Stimulated activated CD4-positive, alpha-beta T cell treated with anti-CD3 and anti-CD28 coated beads, Interleukin-2, amount 100 ng/mL, for 4 hours (primary cell): ENCODE results near the gene SMPD4.
"Not testable (repeated sequence)": the region's sequence is repeated elsewhere in the genome, so short reads cannot be mapped to it uniquely, and the experiment has no call there.

Source experiments
- DNase-seq: peaks from one replicate; pipeline ENCODE4 v3.0.0-alpha.2; 2020; ENCODE audit warnings: low read depth

The SMPD4 gene

DNA sequence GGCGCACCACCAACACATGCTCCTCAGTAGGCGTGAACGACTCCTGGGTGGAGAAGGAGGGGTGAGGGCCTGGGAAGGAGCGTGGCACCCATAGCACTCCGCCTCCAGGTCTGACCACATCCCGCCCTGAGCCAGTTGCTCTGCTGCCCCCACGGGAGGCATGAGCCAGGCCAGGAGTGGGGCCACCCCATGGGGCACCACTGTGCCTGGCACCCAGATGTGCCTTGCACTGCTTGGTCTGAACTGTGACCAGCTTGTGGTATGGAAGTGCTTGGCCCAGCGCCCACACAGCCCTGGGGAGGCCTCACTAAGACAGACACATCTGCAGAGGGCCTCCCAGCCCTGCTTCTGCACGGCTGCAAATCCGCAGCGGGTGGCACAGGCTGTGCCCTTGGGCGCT is 24.0 kb downstream of the SMPD4 start:
- not testable (repeated sequence) for DNase-seq

DNA sequence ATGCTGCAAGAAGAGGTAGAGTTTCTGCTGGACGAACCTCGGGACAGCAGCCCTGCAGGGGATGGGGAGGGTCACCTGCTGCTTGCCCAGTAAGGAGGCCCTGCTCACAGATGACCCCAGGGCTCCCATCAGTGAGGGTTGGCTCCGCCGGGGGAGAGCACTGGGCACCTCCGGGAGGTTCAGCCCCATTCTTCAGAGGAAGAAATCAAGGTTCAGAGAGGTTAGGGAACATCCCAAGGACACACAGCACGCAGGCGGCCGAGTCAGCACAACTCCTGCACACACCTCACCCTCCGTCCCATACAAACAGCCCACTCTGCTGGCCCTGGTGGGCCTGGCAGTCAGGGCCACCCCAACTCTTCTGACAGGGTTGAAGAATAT is 24.8 kb downstream of the SMPD4 start:
- DNase-seq = no peak

DNA sequence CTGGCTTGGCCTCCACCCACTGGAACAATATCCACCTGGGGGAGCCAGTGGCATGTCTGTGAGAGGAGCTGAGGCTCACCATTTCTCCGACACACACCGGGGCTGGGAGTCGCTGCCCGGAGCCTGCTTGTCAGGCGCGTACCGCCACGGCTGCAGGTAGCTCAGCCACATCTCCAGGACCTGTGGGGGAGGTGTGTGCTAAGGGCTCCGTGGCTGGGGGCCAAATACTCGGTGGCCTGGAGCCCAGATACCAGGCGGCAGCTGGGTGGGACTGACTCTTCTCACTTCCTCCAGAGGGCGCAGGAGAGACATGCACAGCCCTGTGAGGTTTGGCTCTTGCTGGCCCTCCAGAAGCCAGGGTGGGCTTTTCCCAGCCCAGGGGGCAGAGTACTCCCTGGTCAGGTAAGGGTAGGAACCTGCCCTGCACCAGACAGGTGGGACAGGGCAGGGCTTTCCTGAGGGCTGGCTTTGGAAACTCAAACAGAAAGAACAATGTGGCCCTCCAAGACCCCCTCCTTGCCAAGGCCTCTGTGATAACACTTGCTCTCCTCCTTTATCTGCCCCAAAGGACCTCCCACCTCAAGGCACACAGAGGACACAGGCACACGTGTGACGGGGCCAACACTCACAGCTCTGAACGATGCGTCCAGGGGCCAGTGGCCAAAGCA is 25.3 kb downstream of the SMPD4 start:
- DNase-seq = not testable (repeated sequence)

DNA sequence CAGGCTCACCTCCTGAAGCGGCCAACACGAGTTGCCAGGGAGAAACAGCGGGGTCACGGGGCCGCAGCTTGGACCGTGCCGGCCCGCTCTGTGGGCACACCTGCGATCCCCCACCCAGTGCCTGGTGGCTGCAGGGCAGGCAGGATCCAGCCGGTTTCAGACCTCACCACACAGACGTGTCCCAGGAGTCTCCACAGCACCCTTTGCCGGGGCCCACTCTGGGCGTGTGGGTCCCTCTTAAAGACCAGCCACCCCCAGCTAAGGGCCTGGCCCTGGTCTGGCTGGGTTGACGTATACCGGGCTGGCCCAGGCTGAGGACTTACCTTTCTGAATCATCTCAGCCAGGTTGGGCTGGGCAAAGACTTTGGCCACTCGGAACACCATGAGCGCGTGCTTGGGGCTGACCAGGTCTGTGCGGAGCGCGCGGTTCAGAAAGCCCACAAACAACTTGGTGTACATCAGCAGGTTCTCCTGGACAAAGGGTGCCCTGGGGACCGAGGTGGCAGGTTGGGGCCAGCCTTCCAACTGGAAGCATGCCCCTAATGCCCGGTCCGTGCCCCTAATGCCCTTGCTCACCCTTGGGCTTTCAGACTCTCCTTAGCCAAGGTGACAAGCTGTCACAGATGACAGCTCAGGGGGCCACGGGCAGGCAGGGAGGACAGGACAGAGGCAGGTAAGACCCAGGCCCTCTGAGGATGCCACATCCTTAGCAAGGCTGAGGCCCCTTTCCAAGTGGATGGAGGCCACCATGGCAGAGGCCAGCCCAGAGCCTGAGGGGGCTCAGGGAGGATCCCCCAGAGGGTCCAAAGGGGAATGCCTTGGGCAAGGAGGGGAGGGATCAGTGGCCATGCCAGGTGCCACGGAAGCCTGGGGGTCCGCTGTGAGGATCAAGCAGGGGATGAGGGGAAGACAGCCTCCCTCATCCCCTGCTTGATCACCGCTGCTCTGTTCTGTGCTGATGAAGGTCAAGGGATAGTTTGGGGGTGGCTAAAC is 26.3 kb downstream of the SMPD4 start:
- no peak for DNase-seq

DNA sequence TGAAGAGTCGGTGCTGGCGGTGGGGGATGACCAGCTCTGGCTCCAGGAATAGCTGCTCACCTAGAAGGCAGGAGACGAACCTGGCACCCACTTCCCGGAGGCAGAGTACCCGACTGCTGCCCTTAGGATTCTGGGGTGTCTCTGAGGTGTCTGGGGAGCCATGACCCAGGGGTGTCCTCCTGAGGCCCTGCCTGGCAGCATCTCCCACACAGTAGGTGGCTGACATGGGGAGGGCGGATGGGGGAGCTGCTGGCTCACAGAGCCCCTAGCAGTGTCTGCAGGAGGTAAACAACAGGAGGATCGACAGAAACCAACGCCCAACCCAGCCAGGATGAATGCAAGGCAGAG is 27.0 kb downstream of the SMPD4 start:
- not testable (repeated sequence) for DNase-seq

DNA sequence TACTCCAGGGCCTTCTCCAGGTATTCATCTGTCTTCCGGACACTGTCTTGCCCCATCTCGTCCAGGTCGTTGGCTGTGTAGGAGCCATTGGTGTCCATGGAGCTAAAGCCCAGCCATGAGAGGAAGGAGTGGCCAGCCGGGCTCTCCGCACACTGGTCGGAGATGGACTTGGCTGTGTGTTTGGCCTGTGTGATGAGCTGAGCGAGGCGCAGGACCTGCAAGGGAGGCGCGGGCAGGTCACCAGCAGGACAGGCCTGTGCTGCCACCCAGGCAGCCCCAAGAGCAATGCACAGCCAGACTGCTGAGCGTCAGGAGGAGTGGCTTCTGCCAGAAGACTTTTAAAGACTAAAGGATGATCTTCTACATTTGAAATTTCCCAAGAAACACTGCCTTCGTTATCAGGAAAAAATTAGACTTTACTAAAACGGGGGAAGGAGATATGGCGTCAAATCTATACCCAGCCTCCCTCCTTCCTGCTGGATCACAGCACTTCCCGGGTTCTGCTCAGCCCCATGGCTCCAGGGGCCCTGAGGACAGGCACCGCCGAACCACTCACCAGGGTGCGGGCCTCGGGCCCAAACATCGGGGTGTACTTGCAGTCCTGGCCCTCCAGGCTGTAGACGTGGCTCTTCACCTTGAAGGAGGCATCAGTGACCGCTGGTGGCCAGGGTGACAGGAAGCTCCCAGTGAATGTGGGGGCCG is 27.5 kb downstream of the SMPD4 start:
- DNase-seq = not testable (repeated sequence)

DNA sequence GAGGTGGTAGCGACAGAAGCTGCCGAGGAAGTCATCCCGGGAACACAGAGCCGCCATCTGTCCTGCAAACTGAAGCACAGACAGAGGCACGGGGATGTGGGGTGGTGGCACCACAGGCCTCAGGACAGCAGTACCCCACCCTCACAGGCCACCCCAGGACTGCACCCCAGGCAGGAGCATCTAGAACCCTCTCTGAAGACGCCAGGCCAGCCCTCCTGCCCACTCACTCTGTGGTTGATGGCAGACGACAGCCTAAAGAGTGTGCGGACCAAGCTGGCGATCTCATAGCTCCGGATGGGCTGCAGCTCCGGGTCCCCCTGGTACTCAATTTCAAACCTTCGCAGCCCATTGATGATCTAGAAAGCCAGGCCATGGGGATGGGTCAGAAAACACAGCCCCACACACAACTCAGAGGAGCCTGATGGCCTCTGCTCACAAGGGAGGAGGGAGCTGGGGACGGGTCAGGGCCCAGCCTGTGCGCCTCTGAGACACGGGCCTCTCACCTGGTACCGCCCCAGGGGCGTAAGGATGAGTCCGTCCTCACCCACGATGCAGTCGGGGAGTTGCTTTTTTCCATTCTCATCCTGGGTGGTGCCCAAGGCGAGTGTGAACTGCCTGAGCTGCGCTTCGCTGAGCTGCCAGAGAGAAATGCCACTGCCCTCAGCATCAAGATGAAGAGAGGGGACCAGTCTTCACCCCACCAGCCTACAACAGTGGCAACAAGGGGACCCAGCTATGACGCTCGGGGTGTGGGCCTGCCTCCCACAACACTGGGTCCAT is 28.4 kb downstream of the SMPD4 start:
- no peak for DNase-seq

DNA sequence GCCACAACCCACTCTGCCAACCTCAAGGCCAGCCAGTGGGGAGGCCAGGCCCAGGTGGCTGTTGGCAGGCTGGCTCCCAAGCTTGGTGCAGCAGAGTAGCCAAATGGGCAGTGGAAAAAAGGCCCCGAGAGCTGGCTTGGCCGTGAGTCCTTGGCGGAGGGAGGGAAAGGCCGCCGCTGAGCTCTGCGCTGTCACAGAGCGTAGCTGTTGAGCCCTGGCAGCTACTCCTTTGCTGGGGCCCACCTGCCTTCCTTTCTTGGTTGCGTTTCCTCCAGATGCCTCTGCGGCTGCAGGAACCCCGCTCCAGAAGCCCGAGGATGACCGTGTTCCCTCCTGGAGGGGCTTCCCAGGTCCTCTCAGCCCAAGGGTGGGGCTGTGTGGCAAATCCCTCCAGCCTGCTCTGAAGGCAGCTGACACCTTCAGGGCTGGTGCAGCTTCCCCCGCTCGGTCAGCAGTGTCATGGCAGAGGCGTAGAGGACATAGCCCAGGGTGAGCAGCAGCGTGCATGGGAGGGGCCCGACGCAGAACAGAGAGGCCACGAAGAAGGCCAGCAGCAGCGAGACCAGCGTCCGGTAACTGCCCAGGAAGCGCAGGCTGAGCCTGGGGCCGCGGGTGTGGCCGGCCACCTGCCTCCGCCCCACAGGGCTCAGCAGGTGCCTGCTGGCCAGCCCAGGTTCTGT is 29.1 kb downstream of the SMPD4 start:
- DNase-seq = not testable (repeated sequence)

DNA sequence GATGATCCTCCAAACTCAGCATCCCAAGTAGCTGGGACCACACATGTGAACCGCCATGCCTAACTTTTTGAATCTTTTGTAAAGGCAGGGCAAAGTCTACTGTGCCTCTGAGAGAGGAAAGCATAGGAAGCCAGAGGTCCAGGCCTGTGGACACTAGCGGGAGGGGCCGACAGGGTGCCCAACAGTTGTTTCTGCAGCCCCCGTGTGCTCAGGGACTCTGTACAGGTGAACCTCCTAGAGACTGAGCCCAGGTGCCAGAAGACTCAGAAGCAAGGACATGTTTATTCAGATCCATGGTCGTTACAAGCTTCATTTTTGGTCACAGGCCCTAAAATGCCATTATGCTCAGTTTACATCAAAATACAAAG is 30.3 kb downstream of the SMPD4 start:
- not testable (repeated sequence) for DNase-seq

DNA sequence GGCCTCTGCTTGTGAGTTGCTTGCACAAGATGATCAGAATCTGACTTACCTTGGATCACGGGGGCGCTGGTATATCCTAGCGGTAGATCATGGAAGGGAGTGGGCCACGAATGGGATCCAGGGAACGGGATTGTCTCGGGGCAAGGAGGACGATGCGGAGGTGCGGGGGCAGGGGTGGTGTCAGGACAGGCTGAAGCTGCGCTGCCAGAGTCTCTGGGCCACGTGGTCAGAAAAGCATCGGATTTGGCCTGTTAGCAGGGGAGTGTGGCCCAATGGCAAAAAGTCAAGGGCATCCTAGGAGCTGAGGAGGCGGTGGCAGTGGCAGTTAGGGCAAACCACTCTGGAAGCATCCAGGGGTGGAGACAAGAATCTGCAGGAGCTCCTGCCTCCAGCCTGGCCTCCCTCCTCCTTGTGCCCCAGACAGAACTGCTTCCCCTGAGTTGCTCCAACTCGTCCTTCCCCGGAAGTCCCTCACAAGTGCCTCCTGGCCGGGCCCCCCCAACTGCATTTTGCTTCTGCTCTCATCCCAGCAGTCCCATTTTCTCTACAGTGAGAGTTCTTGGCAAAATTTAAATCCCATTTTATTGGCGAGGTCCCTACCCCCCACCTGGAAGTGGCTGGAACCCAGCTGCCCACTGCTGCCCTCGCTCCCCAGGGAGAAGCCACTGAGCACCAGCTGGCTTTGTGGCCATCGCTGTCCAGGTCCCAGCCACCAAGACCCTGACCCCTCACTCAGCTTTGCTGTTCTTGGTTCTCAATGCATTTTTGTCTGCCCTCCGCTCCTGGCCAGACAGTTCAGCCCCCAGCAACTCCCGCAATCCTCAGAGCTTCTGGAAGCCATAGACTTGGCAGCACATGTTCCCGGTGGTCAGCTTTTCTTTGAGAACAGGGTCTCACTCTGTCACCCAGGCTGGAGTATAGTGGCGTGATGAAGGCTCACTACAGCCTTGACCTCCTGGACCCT is 30.9 kb downstream of the SMPD4 start:
- DNase-seq = no peak

DNA sequence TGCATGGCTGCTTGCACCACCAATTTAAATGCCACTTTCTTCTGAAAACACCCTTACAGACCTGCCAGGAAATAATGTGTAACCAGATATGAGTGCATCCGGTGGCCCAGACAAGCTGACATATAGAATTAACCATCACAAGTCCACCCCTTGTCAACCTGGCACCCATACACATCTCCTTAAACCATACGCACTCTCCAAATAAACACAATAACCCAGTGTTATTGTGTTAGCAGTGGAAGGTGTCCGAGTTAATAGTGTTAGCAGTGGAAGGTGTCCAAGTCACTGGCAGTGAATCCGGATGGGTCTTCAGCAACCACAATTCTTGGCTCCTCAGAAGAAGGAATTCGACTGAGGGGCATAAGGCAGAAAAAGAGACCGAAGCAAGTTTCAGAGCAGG is 32.9 kb downstream of the SMPD4 start:
- DNase-seq = not testable (repeated sequence)

DNA sequence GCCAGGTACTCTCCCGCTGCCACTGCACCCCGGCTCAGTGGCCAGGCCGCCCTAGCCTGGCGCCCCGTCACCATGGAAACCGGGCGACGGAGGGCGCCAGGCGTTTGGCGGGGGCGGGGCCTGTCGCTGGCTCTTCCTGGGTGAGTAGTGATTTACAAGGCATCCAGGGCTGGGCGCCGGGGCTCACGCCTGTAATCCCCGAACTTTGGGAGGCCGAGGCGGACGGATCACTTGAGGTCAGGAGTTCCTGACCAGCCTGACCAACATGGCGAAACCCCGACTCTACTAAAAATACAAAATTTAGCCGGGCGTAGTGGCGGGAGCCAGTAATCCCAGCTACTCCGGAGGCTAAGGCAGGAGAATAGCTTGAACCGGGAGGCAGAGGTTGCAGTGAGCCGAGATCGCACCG is 36.4 kb downstream of the SMPD4 start, which contains the start of gene CCDC74B:
TSS of gene CCDC74B (minus strand) at position 107 of the 409 bp plus-strand sequence. CDS start 116 bp downstream, outside the sequence.
- peak; percentile 35 for DNase-seq

DNA sequence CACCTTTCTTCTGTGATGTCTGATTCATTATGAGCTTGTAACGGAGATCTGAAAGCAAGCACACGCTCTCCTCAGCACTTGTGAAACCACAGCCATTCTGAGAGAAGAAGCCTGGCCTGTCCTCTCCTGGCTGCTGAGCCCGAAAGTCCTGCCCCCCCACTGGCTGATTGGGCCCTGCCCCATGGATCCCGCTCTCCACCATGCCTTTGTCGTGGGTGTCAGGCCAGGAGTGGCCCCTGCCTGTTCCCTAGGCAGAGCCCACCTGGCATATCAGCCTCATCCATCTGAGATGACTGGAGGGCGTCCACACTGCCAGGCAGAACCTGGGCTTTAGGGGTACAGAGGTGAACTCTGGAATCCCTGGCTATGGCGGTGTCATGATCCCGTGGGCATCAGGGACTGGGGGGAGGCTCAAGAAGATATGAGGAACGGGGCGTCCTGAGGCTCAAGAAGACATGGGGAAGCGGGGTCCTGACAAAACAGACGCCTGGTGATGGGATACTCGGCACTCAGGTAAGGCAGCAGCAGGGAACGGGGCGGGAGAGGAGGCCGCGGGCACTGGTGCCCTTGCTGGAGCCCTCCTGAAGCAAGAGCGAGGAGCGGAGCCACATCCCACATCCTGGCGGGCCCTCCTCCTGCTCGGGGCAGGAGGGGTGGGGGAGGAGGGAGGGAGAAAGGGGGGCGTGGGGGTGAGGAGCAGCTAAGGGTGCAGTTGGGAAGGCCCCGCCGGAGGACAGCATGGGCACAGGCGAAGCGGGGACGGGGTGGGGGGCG is 37.9 kb downstream of the SMPD4 start:
- not testable (repeated sequence) for DNase-seq

DNA sequence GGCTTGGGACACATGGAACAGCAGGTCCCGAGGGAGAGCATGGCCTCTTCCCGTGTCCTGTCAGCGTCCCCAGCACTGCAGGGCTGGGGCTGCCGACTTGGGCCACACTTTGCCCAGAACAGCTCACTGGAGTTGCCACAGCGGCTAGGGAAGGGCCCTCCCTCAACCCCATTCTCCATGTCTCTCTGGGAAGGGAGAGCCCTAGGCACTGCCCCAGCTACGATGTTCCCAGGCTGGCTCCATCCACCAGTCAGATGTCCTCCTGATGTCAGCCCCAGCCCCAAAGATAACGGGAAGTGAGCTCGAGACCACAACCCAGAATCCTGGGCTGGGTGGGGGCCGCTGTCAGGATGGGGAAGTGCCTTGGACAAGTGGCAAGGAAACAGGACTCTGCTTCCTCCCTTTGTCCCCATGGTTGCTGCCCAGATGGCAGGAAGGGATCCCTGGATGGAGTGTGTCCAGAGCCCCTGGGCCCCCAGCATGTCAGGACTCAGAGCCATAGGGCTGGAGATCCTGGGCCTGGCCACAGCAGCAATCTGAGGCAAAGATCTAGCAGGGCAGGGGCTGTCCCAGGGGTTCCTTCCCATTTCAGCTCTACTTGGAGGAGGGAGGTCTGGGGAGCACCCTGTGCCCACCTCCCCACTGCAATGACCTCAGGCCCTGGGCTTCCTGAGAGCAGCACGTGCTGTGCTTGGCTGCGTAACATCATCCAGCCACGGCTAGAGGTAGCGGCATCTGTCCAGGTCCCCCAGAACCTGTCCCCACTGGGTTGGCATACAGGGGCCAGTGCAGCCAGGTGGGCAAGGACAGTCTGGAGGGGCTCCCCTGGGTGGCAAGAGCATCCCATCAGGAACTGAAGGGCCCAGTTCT is 38.8 kb downstream of the SMPD4 start:
- DNase-seq = not testable (repeated sequence)

DNA sequence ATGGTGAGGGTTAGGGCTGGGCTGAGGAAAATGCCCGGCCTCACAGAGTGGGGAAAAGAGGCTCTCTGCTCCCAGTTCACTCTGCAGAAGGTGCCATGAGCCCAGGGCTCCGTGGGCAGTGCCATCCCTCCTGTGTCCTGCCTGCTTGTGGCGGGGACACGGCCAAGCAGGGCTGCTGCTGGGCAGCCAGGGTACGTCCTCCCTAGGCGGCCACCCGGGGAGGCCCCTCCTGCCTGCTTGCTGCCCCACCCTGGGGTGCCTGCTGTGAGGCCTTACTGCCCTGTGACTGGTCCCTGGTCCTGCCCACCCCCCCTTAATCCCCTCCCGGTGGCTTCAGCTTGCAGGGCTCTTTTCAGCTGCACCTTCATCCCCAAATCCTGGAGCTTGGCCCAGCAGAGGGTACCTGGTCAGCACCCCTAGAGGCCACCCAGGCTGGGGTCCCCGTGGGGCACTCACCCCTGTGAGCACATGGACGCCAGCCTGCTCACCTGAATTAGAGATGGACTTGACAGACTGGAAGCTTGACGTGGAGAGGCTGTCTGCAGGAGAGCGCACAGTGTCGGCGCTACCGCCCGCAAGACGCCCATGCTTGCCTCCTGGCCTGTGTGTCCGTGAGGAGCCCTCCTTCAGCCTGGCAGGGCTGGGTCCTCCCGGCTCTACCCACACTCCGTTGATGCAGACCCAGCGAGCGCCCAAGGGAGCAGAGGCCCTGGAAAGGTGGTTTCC is 39.6 kb downstream of the SMPD4 start:
- not testable (repeated sequence) for DNase-seq

DNA sequence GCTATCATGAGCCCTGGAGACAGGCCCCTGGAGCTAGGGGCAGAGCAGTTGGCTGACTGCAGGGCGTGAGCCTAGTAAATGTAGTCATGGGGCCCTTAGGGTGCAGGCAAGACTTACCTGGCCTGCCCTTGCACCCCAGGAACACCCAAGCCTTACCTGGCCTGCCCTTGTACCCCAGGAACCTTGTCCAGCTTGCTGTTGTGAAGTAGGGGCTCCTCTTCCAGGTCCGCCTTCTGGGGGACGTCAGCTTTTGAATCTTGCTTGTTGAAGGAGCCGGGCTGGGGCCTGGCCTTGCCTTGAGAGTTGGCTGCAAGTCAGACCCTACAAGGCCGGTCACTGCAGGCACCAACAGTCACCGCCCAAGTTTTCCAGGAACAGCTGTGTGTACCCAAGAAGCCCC is 40.4 kb downstream of the SMPD4 start:
- not testable (repeated sequence) for DNase-seq

DNA sequence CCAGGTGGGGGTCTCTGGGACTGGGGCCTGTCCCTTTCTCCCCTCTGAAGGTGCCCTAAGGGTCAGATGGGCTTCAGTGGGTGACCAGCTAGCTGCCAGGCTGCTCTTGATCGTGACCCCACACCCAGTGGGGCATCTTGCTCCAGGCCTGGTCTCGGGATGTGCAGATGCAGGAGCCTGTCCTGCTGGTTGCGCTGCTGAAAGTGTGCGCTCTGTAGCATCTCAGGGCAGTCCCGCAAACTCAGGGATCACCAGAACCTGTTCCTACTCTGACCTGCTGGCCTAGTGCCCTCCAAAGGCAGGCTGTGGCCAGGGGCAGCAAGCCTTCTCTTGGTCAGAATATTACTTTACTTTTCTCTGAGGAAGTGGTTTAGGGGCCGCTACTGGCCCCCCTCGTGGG is 40.9 kb downstream of the SMPD4 start:
- DNase-seq = not testable (repeated sequence)
